HEK293T (cell line): Measurements from ENCODE around the gene POMP.
A peak's percentile ranks its signal among the peaks of the same experiment; 100 is the strongest.

ENCODE experiments used
- CTCF ChIA-PET: fragments of 350-600 bp; formaldehyde crosslinking; extraction: SDS; loops from one replicate; lab custom pipeline; 2021; ENCODE audit warnings: antibody characterized with exemption, inconsistent platforms; lab: Yijun Ruan, JAX
- POLR2A ChIA-PET: fragments of 350-600 bp; formaldehyde crosslinking; extraction: SDS; loops from one replicate; lab custom pipeline; 2020; ENCODE audit warnings: antibody characterized with exemption, inconsistent platforms; lab: Yijun Ruan, JAX
- DNase-seq: peaks from one replicate; pipeline ENCODE4 v3.0.0; 2012; ENCODE audit warnings: mixed read lengths; ENCODE audit errors: extremely low spot score
- ARNT ChIP-seq: fragments of 450-650 bp; IDR thresholded peaks from 2 replicates; pipeline ENCODE4 v1.6.1; 2017; ENCODE audit warnings: mild to moderate bottlenecking
- BHLHE40 ChIP-seq: fragments of 450-650 bp; IDR thresholded peaks from 2 replicates; pipeline ENCODE4 v1.6.1; 2016; ENCODE audit warnings: mild to moderate bottlenecking, moderate library complexity, borderline replicate concordance
- CTBP1 ChIP-seq: fragments of 450-650 bp; IDR thresholded peaks from 2 replicates; pipeline ENCODE4 v1.6.1; 2016; ENCODE audit warnings: borderline replicate concordance
- ELF4 ChIP-seq: fragments of 450-650 bp; IDR thresholded peaks from 2 replicates; pipeline ENCODE4 v1.6.1; 2017; ENCODE audit warnings: antibody characterized with exemption
- FOXA1 ChIP-seq: fragments of 450-650 bp; IDR thresholded peaks from 2 replicates; pipeline ENCODE4 v1.6.1; 2016; ENCODE audit warnings: mild to moderate bottlenecking
- FOXK2 ChIP-seq: fragments of 450-650 bp; IDR thresholded peaks from 2 replicates; pipeline ENCODE4 v1.6.1; 2016; ENCODE audit warnings: mild to moderate bottlenecking
- FOXM1 ChIP-seq: fragments of 450-650 bp; IDR thresholded peaks from 2 replicates; pipeline ENCODE4 v1.6.1; 2017; ENCODE audit warnings: mild to moderate bottlenecking, borderline replicate concordance
- HDGF ChIP-seq: fragments of 450-650 bp; IDR thresholded peaks from 2 replicates; pipeline ENCODE4 v1.6.1; 2017; ENCODE audit warnings: antibody characterized with exemption, borderline replicate concordance
- L3MBTL2 ChIP-seq: fragments of 450-650 bp; conservative IDR thresholded peaks from 2 replicates; pipeline ENCODE4 v1.6.1; 2016; ENCODE audit warnings: mild to moderate bottlenecking
- LEF1 ChIP-seq: fragments of 450-650 bp; IDR thresholded peaks from 2 replicates; pipeline ENCODE4 v1.6.1; 2017; ENCODE audit warnings: mild to moderate bottlenecking, borderline replicate concordance
- NFRKB ChIP-seq: fragments of 450-650 bp; IDR thresholded peaks from 2 replicates; pipeline ENCODE4 v1.6.1; 2016; ENCODE audit warnings: mild to moderate bottlenecking, moderate library complexity
- SP1 ChIP-seq: fragments of 450-650 bp; IDR thresholded peaks from 2 replicates; pipeline ENCODE4 v1.6.1; 2017
- SUZ12 ChIP-seq: fragments of 450-650 bp; IDR thresholded peaks from 2 replicates; pipeline ENCODE4 v1.6.1; 2016; ENCODE audit warnings: mild to moderate bottlenecking
- TARDBP ChIP-seq: fragments of 450-650 bp; IDR thresholded peaks from 2 replicates; pipeline ENCODE4 v1.6.1; 2016
- ZNF384 ChIP-seq: fragments of 450-650 bp; IDR thresholded peaks from 2 replicates; pipeline ENCODE4 v1.6.1; 2016
- TF ChIP-seq, protein P1 (sequence below): fragments of 450-650 bp; IDR thresholded peaks from 2 replicates; pipeline ENCODE4 v1.6.1; 2016

The POMP gene, protein sequence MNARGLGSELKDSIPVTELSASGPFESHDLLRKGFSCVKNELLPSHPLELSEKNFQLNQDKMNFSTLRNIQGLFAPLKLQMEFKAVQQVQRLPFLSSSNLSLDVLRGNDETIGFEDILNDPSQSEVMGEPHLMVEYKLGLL

DNA sequence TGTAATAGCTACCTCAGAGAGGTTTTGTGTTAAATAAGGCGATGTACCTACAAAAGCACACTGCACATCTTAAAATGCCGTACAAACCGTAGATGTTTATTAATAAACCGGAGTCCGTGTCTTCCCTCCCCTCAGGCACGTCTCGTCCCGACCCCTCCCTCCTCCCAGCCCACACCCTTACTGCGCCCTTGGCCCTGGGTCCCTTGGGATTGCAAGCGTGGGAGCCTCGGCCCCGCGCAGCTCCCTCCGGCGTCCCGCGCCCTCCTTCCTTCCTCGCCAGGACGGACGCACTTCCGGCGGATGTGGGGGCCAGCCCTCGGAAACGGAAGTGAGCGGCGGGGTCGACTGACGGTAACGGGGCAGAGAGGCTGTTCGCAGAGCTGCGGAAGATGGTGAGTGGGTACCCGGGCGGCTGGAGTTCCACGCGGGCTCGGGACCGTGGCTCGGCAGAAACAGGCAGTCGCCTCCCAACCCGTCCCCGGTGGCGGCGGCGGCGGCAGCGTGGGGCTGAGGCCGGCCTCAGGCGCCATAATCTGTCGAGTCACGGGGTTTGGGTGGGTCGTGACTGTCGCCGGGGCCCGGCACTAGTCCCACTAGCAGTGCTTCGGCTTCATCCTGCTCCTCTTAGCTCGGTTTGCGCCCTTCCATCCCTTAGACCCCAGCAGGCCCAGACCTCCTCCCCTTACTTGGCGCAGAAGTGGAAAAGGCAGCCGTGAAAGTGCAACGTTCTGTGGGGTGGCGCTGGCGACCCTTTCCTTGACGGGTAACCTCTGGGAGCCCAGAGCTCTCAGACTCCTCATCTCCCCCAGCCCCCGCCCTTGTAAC, at the start of gene POMP:
POMP (plus strand) TSS at position 335 of the 825 bp plus-strand sequence; CDS start at position 390, 55 bp downstream.
- peak; percentile 95 for DNase-seq
- ChIA-PET POLR2A (interaction anchor here (0.7 to 1.9 kb wide), 8 partner anchors 9 to 179 kb away, joined by 3 to 9 read pairs (median 4); partner anchors contain the start of gene SLC46A3), CTCF (interaction anchor here (0.6 kb wide), 1 partner anchor 128 kb away, joined by 3 read pairs; no protein-coding TSS in a partner anchor)
- TF ChIP-seq, protein P1, sequence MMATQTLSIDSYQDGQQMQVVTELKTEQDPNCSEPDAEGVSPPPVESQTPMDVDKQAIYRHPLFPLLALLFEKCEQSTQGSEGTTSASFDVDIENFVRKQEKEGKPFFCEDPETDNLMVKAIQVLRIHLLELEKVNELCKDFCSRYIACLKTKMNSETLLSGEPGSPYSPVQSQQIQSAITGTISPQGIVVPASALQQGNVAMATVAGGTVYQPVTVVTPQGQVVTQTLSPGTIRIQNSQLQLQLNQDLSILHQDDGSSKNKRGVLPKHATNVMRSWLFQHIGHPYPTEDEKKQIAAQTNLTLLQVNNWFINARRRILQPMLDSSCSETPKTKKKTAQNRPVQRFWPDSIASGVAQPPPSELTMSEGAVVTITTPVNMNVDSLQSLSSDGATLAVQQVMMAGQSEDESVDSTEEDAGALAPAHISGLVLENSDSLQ = peak; percentile 58; the same call in 1 of the 2 replicates
- TF ChIP-seq ELF4 = peak; percentile 64
- TF ChIP-seq ARNT = no peak

DNA sequence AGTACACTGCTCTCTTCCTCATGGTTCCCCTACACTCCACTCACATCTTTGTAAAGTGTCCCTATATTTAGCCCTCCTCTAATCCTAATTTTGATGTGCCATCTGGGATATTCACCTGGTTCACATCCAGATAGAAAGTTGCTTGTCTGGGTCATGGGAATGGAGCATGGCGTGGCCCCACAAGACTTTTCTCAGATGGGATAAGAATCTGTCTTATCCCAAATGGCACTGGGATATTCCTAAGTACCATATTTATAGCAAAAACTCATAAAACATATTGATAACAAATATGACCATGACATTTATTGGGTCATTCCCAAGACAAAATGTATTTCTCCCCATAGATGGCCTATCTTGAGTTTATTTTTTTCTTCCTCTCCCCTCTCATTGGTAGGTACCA, 49.5 kb upstream of the POMP start:
- POLR2A ChIA-PET = no interaction called here
- CTCF ChIA-PET = no interaction called here
- no peak for DNase-seq
- no peak for TF ChIP-seq ELF4
- TF ChIP-seq FOXM1 = no peak
- TF ChIP-seq NFRKB = no peak
- no peak for TF ChIP-seq FOXA1
- TF ChIP-seq SUZ12 = no peak
- no peak for TF ChIP-seq ARNT
- no peak for TF ChIP-seq TARDBP
- no peak for TF ChIP-seq L3MBTL2
- no peak for TF ChIP-seq FOXK2
- no peak for TF ChIP-seq CTBP1
- TF ChIP-seq HDGF = no peak
- no peak for TF ChIP-seq ZNF384

GRCh38 chr13:28609926-28610325, 49.0 kb upstream of the POMP start:
- POLR2A ChIA-PET = no interaction called here
- DNase-seq = no peak
- TF ChIP-seq FOXK2 = no peak
- CTCF ChIA-PET = no interaction called here

DNA sequence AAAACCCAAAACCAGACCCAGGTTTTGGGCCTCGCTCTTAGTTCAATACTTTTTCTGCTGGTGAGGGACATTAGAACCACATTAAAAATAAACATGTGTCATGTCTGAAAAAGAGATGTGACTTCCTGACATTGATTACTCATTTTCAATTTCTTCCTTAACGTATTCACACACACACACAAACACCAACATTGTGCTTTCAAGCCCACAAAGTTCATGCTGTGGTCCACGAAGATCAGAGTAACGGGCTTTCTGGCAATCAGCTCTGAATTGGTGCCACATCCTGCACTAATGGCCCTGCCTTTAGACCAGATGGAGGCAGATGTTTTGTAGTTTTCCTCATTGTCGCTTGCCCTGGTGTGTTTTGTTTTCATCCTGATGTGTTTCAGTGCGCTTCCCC, 47.9 kb upstream of the POMP start:
- no peak for TF ChIP-seq SUZ12
- no peak for TF ChIP-seq ARNT
- no peak for TF ChIP-seq TARDBP
- no peak for TF ChIP-seq HDGF
- no peak for TF ChIP-seq L3MBTL2
- TF ChIP-seq FOXK2 = no peak
- no peak for TF ChIP-seq CTBP1
- TF ChIP-seq BHLHE40 = no peak
- TF ChIP-seq NFRKB = no peak
- TF ChIP-seq LEF1 = no peak
- no peak for TF ChIP-seq FOXA1
- no peak for TF ChIP-seq ZNF384
- CTCF ChIA-PET = no interaction called here
- POLR2A ChIA-PET = no interaction called here
- DNase-seq = no peak

DNA sequence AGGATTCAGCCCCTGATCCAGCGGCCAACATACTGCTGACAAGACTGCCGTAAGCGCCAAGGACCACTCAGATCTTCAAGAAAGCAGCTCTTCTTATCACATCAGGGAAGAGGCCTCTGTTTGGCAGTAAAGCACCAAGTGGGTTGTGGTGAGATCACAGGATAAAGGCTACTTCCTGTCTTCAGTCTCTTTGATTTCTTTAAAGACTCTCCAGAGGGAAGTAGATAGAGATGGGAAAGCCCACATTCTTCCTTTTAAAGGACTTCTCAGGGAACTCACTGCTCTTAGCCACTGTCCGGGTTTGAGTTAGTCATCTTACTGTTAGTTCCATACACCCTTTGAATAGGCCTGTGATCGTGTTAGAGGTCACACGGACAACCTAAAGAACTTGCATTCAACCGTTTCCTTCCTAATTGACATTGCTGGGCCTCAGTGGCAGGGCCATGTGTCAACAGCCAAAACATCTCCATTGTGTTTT, 47.2 kb upstream of the POMP start:
- no peak for DNase-seq
- POLR2A ChIA-PET = no interaction called here
- CTCF ChIA-PET = no interaction called here
- no peak for TF ChIP-seq FOXK2

DNA sequence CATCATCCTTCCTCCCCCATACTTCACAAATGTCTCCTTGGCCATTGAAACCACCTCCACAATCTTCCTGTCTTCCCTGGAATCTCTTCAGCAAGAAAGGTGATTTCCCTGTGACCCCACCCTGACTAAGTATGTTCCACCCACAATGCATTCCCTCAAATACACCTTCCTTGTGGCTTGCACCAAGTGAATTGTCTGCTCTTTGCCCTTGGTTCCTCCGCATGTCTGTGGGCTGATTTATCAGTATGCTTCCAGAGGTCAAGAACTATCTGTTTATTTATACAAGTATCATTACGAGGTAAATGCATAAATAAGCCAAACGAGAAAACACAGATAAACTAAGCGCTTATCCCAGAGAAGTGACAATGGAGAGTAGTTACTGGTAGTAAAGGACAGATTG, 45.4 kb upstream of the POMP start:
- CTCF ChIA-PET = no interaction called here
- DNase-seq = no peak
- TF ChIP-seq FOXA1 = no peak
- no peak for TF ChIP-seq CTBP1
- no peak for TF ChIP-seq NFRKB
- no peak for TF ChIP-seq L3MBTL2
- no peak for TF ChIP-seq BHLHE40
- no peak for TF ChIP-seq ARNT
- TF ChIP-seq, protein P1 = 0 out of 2 replicates have a peak, but pooled peaks have one; percentile 31
- POLR2A ChIA-PET = no interaction called here

DNA sequence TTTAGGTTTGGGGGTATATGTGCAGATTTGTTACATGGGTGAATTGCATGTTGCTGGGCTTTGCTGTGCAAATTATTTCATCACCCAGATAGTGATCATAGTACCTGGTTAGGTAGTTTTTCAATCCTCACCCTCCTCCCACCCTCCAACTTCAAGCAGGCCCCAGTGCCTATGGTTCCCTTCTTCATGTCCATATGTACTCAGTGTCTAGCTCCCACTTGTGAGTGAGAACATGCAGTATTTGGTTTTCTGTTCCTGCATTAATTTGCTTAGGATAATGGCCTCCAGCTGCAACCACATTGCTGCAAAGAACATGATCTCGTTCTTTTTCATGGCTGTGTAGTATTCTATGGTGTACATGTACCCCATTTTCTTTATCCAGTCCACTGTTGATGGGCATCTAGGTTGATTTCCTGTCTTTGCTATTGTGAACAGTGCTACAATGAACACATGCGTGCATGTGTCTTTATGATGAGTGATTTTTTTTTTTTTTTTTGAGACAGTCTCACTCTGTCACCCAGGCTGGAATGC, 42.9 kb upstream of the POMP start:
- TF ChIP-seq SP1 (no peak), BHLHE40 (no peak), SUZ12 (no peak)
- ChIA-PET CTCF (no interaction called here), POLR2A (no interaction called here)
- no peak for DNase-seq
